HCT116 (cell line): Measurements from ENCODE around the gene MYL5. TPM values are rescaled to one million over a fixed set of nuclear protein-coding genes. Genes with fewer than 3 reads are reported as not detected.
A peak's percentile ranks its signal among the peaks of the same experiment; 100 is the strongest.

ENCODE experiments used
- ATAC-seq: fragments of 200-7000 bp; cut with Tn5 transposase; 2 replicates; pipeline ENCODE4 v1.9.1; 2020; ENCODE audit warnings: mild to moderate bottlenecking, moderate library complexity
- BruUV-seq: library from RNA; stranded (reverse); fragments of 400-500 nt; replicated peaks from 2 replicates; lab custom pipeline; 2021; lab: Mats Ljungman, UMichigan
- CTCF ChIA-PET: fragments of 300-600 bp; sonication (Branson Sonifier 250); formaldehyde crosslinking; loops from one replicate; lab custom pipeline; 2021; ENCODE audit warnings: antibody characterized with exemption; lab: Charles Lee
- POLR2A ChIA-PET: fragments of 300-600, 350-600 bp; sonication (Branson Sonifier 250); formaldehyde crosslinking; loops from one replicate; lab custom pipeline; 2021; ENCODE audit warnings: antibody characterized with exemption; lab: Charles Lee
- RAD21 ChIA-PET, 2 experiments: fragments of 300-600 bp; sonication (Branson Sonifier 250); formaldehyde crosslinking; loops; one replicate each; lab custom pipeline; 2023; ENCODE audit warnings: low total read pairs in 2 of 2; ENCODE audit not compliant: uncharacterized antibody in 2 of 2, unreplicated experiment in 2 of 2, low non-redundant PET in 1 of 2; lab: Charles Lee
- DNase-seq: peaks from one replicate; pipeline ENCODE4 v3.0.0-alpha.2; 2010; ENCODE audit warnings: low read depth, low spot score
- H2AFZ ChIP-seq: fragments of 200-600 bp; shearing (Covaris generic), sonication (generic); 2 replicates; pipeline ENCODE4 v1.6.1; 2017; ENCODE audit warnings: low read depth, mixed run types, mixed read lengths, antibody characterized with exemption, low read length; ENCODE audit not compliant: poor library complexity, severe bottlenecking
- H3K27ac ChIP-seq: 2 replicates; pipeline ENCODE4 v1.5.1; 2012; ENCODE audit warnings: low read depth, low read length
- H3K27me3 ChIP-seq: fragments of 200-600 bp; sonication (generic); 2 replicates; pipeline ENCODE4 v1.6.1; 2016; ENCODE audit warnings: mixed run types, low read length, mixed read lengths; ENCODE audit not compliant: insufficient read depth
- H3K36me3 ChIP-seq, 2 experiments: fragments of 200-500 bp in 1 of 2; fragments of 200-600 bp in 1 of 2; sonication (Bioruptor generic) in 1 of 2; sonication (generic) in 1 of 2; 2 replicates each; pipeline versions ENCODE4 v1.5.1 to v1.6.1; 2014 to 2016; ENCODE audit warnings: low read length in 2 of 2, inconsistent platforms in 1 of 2, mixed read lengths in 1 of 2, mixed run types in 1 of 2; ENCODE audit not compliant: insufficient read depth in 2 of 2, control insufficient read depth in 1 of 2
- H3K4me1 ChIP-seq, 2 experiments: fragments of 200-600 bp in 1 of 2; sonication (generic) in 1 of 2; 2 replicates each; pipeline versions ENCODE4 v1.5.1 to v1.6.1; 2012 to 2017; ENCODE audit warnings: low read length in 2 of 2, inconsistent platforms in 1 of 2, mild to moderate bottlenecking in 1 of 2, mixed read lengths in 1 of 2, mixed run types in 1 of 2, moderate library complexity in 1 of 2; ENCODE audit not compliant: insufficient read depth in 2 of 2, control insufficient read depth in 1 of 2
- H3K4me2 ChIP-seq: fragments of 200-600 bp; sonication (generic); 2 replicates; pipeline ENCODE4 v1.6.1; 2017; ENCODE audit warnings: mixed run types, low read length, mixed read lengths
- H3K4me3 ChIP-seq, 2 experiments: fragments of 200-600 bp in 1 of 2; sonication (generic) in 1 of 2; replicated peaks in 1 of 2; 2 replicates each; pipeline ENCODE4 v1.5.1; 2011 to 2016; ENCODE audit warnings: low read length in 2 of 2, control low read depth in 1 of 2, low read depth in 1 of 2, mild to moderate bottlenecking in 1 of 2, mixed read lengths in 1 of 2, mixed run types in 1 of 2
- H3K79me2 ChIP-seq: fragments of 200-600 bp; sonication (generic); 2 replicates; pipeline ENCODE4 v1.6.1; 2017; ENCODE audit warnings: mild to moderate bottlenecking, mixed run types, low read length, moderate library complexity, mixed read lengths; ENCODE audit not compliant: insufficient read depth
- H3K9ac ChIP-seq: fragments of 200-600 bp; sonication (generic); 2 replicates; pipeline ENCODE4 v1.6.1; 2016; ENCODE audit warnings: low read length, mixed read lengths
- H3K9me2 ChIP-seq: fragments of 200-600 bp; sonication (generic), shearing (Covaris generic); 2 replicates; pipeline ENCODE4 v1.6.1; 2017; ENCODE audit warnings: mixed run types, mild to moderate bottlenecking, moderate library complexity; ENCODE audit not compliant: insufficient read depth
- H3K9me3 ChIP-seq, 2 experiments: fragments of 200-500 bp in 1 of 2; fragments of 200-600 bp in 1 of 2; sonication (Bioruptor generic) in 1 of 2; sonication (generic) in 1 of 2; 2 replicates each; pipeline ENCODE4 v1.6.1; 2014 to 2017; ENCODE audit warnings: low read length in 2 of 2, mixed read lengths in 2 of 2, inconsistent platforms in 1 of 2, low read depth in 1 of 2, mild to moderate bottlenecking in 1 of 2, mixed run types in 1 of 2, moderate library complexity in 1 of 2; ENCODE audit not compliant: control insufficient read depth in 1 of 2, insufficient read depth in 1 of 2
- H4K20me1 ChIP-seq: fragments of 200-600 bp; sonication (generic), shearing (Covaris generic); 2 replicates; pipeline ENCODE4 v1.6.1; 2017; ENCODE audit warnings: mixed run types, mild to moderate bottlenecking, moderate library complexity; ENCODE audit not compliant: insufficient read depth
- ATF3 ChIP-seq: IDR thresholded peaks from 2 replicates; pipeline ENCODE4 v1.6.1; 2012
- CBX3 ChIP-seq: IDR thresholded peaks from 2 replicates; pipeline ENCODE4 v1.6.1; 2012; ENCODE audit warnings: low read depth
- CEBPB ChIP-seq: IDR thresholded peaks from 2 replicates; pipeline ENCODE4 v1.6.1; 2012; ENCODE audit warnings: low read depth
- EGR1 ChIP-seq: IDR thresholded peaks from 2 replicates; pipeline ENCODE4 v1.6.1; 2012; ENCODE audit warnings: low read depth
- ELF1 ChIP-seq: IDR thresholded peaks from 2 replicates; pipeline ENCODE4 v1.6.1; 2012; ENCODE audit warnings: low read depth, borderline replicate concordance
- EZH2 ChIP-seq: fragments of 200-600 bp; sonication (generic); IDR thresholded peaks from 2 replicates; pipeline ENCODE4 v1.6.1; 2017; ENCODE audit warnings: antibody characterized with exemption, mixed run types
- EZH2phosphoT487 ChIP-seq: fragments of 200-600 bp; IDR thresholded peaks from 2 replicates; pipeline ENCODE4 v1.6.1; 2018; ENCODE audit warnings: antibody characterized with exemption, borderline replicate concordance
- FOSL1 ChIP-seq: IDR thresholded peaks from 2 replicates; pipeline ENCODE4 v1.6.1; 2012; ENCODE audit warnings: low read depth
- MAX ChIP-seq: IDR thresholded peaks from 2 replicates; pipeline ENCODE4 v1.6.1; 2012
- POLR2A ChIP-seq: IDR thresholded peaks from 2 replicates; pipeline ENCODE4 v1.7.0; 2011; ENCODE audit warnings: borderline replicate concordance; ENCODE audit not compliant: insufficient read depth, insufficient read length; ENCODE audit errors: extremely low read depth
- POLR2AphosphoS5 ChIP-seq: IDR thresholded peaks from 2 replicates; pipeline ENCODE4 v1.6.1; 2011; ENCODE audit warnings: mild to moderate bottlenecking, low read depth, low read length, moderate library complexity
- RAD21 ChIP-seq: IDR thresholded peaks from 2 replicates; pipeline ENCODE4 v1.6.1; 2012; ENCODE audit warnings: low read depth, mild to moderate bottlenecking
- SIN3A ChIP-seq: IDR thresholded peaks from 2 replicates; pipeline ENCODE4 v1.6.1; 2012; ENCODE audit warnings: low read depth
- SP1 ChIP-seq: IDR thresholded peaks from 2 replicates; pipeline ENCODE4 v1.6.1; 2012; ENCODE audit warnings: low read depth
- SRF ChIP-seq: IDR thresholded peaks from 2 replicates; pipeline ENCODE4 v1.6.1; 2012; ENCODE audit warnings: low read depth
- YY1 ChIP-seq: IDR thresholded peaks from 2 replicates; pipeline ENCODE4 v1.6.1; 2011; ENCODE audit warnings: low read length, low read depth, moderate library complexity, mild to moderate bottlenecking; ENCODE audit not compliant: insufficient replicate concordance; ENCODE audit errors: extremely low read depth
- ZBTB33 ChIP-seq: IDR thresholded peaks from 2 replicates; pipeline ENCODE4 v1.6.1; 2011; ENCODE audit warnings: mild to moderate bottlenecking, low read length, moderate library complexity; ENCODE audit not compliant: insufficient replicate concordance; ENCODE audit errors: extremely low read depth
- ZFX ChIP-seq: fragments of 450-650 bp; IDR thresholded peaks from 2 replicates; pipeline ENCODE4 v1.6.1; 2017
- intact Hi-C: fragments of 100-400 bp; cut with micrococcal nuclease; formaldehyde crosslinking; loops from 2 replicates; pipeline ENCODE4 v1.10.0; 2022
- total RNA-seq: library from RNA; stranded (reverse); gene quantifications from one replicate; pipeline ENCODE4 v1.2.1, GENCODE V29; 2021; ENCODE audit not compliant: unreplicated experiment

Gene MYL5
- total RNA-seq, 1 experiment from 2014 or later = 14.0 TPM

- ChIA-PET RAD21 (no interaction called here), POLR2A (no interaction called here), CTCF (no interaction called here)
- Histone ChIP-seq H3K27ac (no peak overlapping the region; the same call in 1 of the 2 replicates), H2AFZ (no peak overlapping the region), H3K9ac (no peak overlapping the region), H3K4me1 (no peaks in the 10 kb centered on the region), H4K20me1 (no peaks in the 10 kb centered on the region), H3K4me2 (no peak overlapping the region), H3K27me3 (no peaks in the 10 kb centered on the region), H3K4me3 (no peak overlapping the region), H3K9me2 (no peaks in the 10 kb centered on the region), H3K9me3 (no peaks in the 10 kb centered on the region), H3K36me3 (no peaks in the 10 kb centered on the region), H3K79me2 (no peaks in the 10 kb centered on the region)
- ATAC-seq (no peak), DNase-seq (no peak)
- no peak for TF ChIP-seq EZH2
- TF ChIP-seq POLR2AphosphoS5 = no peak
- no peak for TF ChIP-seq SP1
- no peak for TF ChIP-seq ELF1
- TF ChIP-seq ZFX = no peak
- no peak for TF ChIP-seq FOSL1
- TF ChIP-seq CBX3 = no peak
- no peak for TF ChIP-seq CEBPB
- no peak for TF ChIP-seq MAX
- BruUV-seq = no TSS peak
- intact Hi-C loops = no loop called here
Observed at GRCh38 chr4:657338-657833, 17.0 kb upstream of the MYL5 start.

- Histone ChIP-seq H3K4me3 (no peak overlapping the region), H3K27ac (no peak overlapping the region; the same call in 1 of the 2 replicates), H3K9ac (no peak overlapping the region), H3K9me3 (no peaks in the 10 kb centered on the region), H3K4me2 (no peak overlapping the region), H3K4me1 (no peaks in the 10 kb centered on the region), H3K27me3 (no peaks in the 10 kb centered on the region), H3K79me2 (no peaks in the 10 kb centered on the region), H3K36me3 (no peaks in the 10 kb centered on the region), H4K20me1 (no peaks in the 10 kb centered on the region), H3K9me2 (no peaks in the 10 kb centered on the region), H2AFZ (no peak overlapping the region)
- BruUV-seq = no TSS peak
- no peak for DNase-seq
- intact Hi-C loops = no loop called here
- CTCF ChIA-PET = no interaction called here
- POLR2A ChIA-PET = no interaction called here
- RAD21 ChIA-PET = no interaction called here
- 0 out of 2 replicates have a peak, but pooled peaks have one; percentile 7 for ATAC-seq
- no peak for TF ChIP-seq ZFX
- TF ChIP-seq EZH2phosphoT487 = no peak
- no peak for TF ChIP-seq YY1
- no peak for TF ChIP-seq SP1
- TF ChIP-seq SIN3A = no peak
- no peak for TF ChIP-seq CEBPB
- no peak for TF ChIP-seq EGR1
- no peak for TF ChIP-seq CBX3
- no peak for TF ChIP-seq RAD21
- no peak for TF ChIP-seq ATF3
- TF ChIP-seq POLR2A = no peak
- no peak for TF ChIP-seq SRF
- no peak for TF ChIP-seq ZBTB33
Observed at GRCh38 chr4:657834-658667, 16.3 kb upstream of the MYL5 start.
